K562 treated with DMSO at 1 percent for 48 hours (cell line): ENCODE data around the gene NOPCHAP1. TPM values are rescaled to one million over a fixed set of nuclear protein-coding genes. Genes with fewer than 3 reads are reported as not detected.

Source experiments
- total RNA-seq: library from RNA; unstranded; fragments of 300-600 nt; gene quantifications from 2 replicates; pipeline ENCODE4 v1.2.3, GENCODE V29; 2022; ENCODE audit warnings: low replicate concordance; ENCODE audit errors: extremely low read depth

The NOPCHAP1 gene, protein sequence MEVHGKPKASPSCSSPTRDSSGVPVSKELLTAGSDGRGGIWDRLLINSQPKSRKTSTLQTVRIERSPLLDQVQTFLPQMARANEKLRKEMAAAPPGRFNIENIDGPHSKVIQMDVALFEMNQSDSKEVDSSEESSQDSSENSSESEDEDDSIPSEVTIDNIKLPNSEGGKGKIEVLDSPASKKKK
- total RNA-seq, result not detected in 2 replicates

DNA sequence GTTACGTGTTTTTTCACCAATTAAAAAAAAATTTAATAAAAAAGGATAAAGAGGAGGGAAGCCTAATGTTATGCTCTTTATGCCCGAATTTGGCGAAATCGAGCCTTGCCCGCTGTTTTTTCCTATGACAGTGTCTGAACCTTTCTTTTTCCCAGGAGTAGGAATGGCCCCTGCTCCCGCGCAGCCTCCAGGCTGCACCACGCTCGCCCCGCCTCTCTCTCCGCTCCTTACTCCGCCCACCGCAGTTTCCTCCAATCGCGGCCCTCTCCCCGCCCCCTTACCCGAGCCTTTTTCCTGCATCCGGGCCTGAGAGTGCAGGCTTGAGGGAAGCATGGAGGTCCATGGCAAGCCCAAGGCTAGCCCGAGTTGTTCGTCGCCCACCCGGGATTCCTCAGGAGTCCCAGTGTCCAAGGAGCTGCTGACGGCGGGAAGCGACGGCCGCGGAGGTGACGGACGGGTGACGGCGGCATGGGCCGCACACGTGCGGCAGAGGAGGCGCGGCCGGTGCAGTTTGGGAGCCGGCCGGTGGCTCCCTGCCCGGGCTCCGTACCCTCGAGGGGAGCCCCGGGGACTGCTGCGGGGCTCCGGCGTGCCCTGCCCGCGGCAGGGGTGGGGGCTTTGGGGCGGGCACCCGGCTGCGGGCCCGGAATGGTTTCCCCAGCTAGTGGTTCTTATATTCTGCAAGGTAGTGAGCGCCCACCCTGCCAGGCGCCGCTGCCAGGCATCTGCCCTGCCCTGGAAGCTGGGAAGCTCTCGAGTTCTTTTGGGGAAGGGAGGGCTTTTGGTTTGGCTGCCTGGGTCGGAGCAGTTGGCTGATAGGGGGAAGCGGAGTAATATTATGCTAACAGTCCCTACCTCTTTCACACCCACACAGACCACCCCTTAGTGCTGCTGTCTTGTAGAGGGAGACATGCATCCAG lies at the start of gene NOPCHAP1:
Gene NOPCHAP1, plus strand, starts transcription at position 295 of the 920 bp plus-strand sequence. Its CDS starts 37 bp downstream, at position 332.

DNA sequence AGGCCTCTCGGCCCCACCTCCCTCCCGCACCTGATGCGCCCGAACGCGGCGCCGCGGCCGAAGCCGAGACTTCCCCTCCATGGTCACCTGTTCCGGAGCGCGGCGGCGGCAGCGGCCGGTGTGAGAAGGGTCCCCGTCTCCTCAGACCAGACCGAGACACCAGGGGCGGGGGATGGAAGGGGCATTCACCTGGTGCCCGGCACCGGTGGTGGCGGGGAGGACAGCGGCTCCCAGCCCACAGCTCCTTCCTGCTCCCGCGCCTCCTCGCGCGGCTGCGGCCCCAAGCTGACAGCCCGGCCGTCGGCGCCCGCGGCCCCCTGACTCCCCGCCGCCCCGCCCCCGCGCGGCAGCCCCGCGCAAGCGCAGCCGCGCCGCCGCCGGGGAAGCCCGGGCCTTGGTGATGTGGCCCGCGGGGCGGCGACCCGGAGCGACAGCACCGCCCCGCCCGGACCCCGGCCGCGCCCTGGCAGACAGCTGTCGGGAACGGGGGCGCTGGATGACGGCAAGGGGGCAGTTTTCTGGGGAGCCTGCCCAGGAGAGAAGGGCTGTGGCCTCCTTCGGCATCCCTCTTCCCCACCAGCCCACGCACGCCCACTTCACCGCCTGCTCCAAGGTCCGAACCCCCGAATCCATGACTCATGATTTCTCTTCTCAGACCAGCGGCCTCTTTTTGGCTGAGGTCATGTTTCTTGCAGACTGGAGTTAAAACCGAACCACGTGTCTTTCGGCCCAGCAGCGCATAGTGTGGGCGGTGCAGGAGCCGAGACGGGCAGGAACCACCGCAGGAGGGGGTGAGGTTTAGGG lies 27.9 kb upstream of the NOPCHAP1 start, which contains the start of gene SLC41A2:
Gene SLC41A2, minus strand, starts transcription at position 290 of the 804 bp plus-strand sequence. CDS start 29,763 bp downstream, outside the sequence.

Other genes with a start within 250 kb of the NOPCHAP1 start
- not detected in 2 replicates for gene SLC41A2, start 28.0 kb upstream of the NOPCHAP1 start, total RNA-seq
- not detected in 2 replicates for gene ALDH1L2, start 98.1 kb downstream of the NOPCHAP1 start, total RNA-seq
- gene WASHC4, start 121.4 kb downstream of the NOPCHAP1 start, total RNA-seq, result not detected in 2 replicates
- gene APPL2, start 249.9 kb downstream of the NOPCHAP1 start, total RNA-seq, result not detected in 2 replicates